GM12878 (cell line): Measurements from ENCODE around the gene FBXL16. TPM values are rescaled to one million over a fixed set of nuclear protein-coding genes. Genes with fewer than 3 reads are reported as not detected.
A peak's percentile ranks its signal among the peaks of the same experiment; 100 is the strongest.

Experiments
- ATAC-seq: fragments of 200-7000 bp; cut with Tn5 transposase; 3 replicates; pipeline ENCODE4 v1.9.1; 2020; ENCODE audit warnings: mild to moderate bottlenecking, moderate library complexity
- BruUV-seq: library from RNA; stranded (reverse); fragments of 400-500 nt; replicated peaks from 2 replicates; lab custom pipeline; 2021; lab: Mats Ljungman, UMichigan
- CTCF ChIA-PET: fragments of 300-600 bp; sonication (Branson Sonifier 250); formaldehyde crosslinking; extraction: SDS; loops from one replicate; lab custom pipeline; 2021; ENCODE audit warnings: inconsistent platforms; lab: Yijun Ruan, JAX
- POLR2A ChIA-PET: fragments of 350-600 bp; formaldehyde crosslinking; extraction: SDS; loops from one replicate; lab custom pipeline; 2021; ENCODE audit warnings: inconsistent platforms; lab: Charles Lee
- RAD21 ChIA-PET: fragments of 300-600 bp; sonication (Branson Sonifier 250); formaldehyde crosslinking; loops from one replicate; lab custom pipeline; 2023; ENCODE audit warnings: antibody characterized with exemption; ENCODE audit not compliant: unreplicated experiment; lab: Charles Lee
- SMC1A ChIA-PET: fragments of 300-600 bp; sonication (Branson Sonifier 250); formaldehyde crosslinking; loops from one replicate; lab custom pipeline; 2023; ENCODE audit not compliant: unreplicated experiment, uncharacterized antibody; lab: Charles Lee
- DNase-seq: peaks from one replicate; pipeline ENCODE4 v3.0.0-alpha.2; 2011; ENCODE audit warnings: low read depth, low spot score
- FAIRE-seq: peaks from 3 replicates; lab custom pipeline; 2011; peaks lifted over from hg19 to GRCh38; lab: Jason Lieb, UNC
- H2AFZ ChIP-seq: 2 replicates; pipeline ENCODE4 v1.6.0; 2011; ENCODE audit warnings: low read depth, low read length, control low read depth; ENCODE audit not compliant: control insufficient read depth
- H3K27ac ChIP-seq: 2 replicates; pipeline ENCODE4 v1.5.1; 2011; ENCODE audit warnings: control low read depth; ENCODE audit not compliant: control insufficient read depth, insufficient read depth
- H3K27me3 ChIP-seq, 2 experiments: replicated peaks in 1 of 2; 2 replicates each; pipeline versions ENCODE4 v1.6.0 to v1.6.1; 2011; ENCODE audit warnings: low read length in 1 of 2; ENCODE audit not compliant: control insufficient read depth in 2 of 2, insufficient read depth in 2 of 2
- H3K36me3 ChIP-seq, 2 experiments: 2 replicates each; pipeline ENCODE4 v1.5.1; 2011; ENCODE audit warnings: low read length in 1 of 2; ENCODE audit not compliant: control insufficient read depth in 2 of 2, insufficient read depth in 2 of 2
- H3K4me1 ChIP-seq: 2 replicates; pipeline ENCODE4 v1.6.1; 2011; ENCODE audit warnings: mild to moderate bottlenecking, low read length, moderate library complexity, mixed read lengths; ENCODE audit not compliant: control insufficient read depth, insufficient read depth
- H3K4me2 ChIP-seq: 2 replicates; pipeline ENCODE4 v1.6.0; 2011; ENCODE audit warnings: control low read depth; ENCODE audit not compliant: control insufficient read depth, insufficient read depth
- H3K4me3 ChIP-seq: fragments of 200-600 bp; sonication (generic); 2 replicates; pipeline ENCODE4 v1.5.1; 2016
- H3K79me2 ChIP-seq: 2 replicates; pipeline ENCODE4 v1.6.0; 2011; ENCODE audit warnings: low read length; ENCODE audit not compliant: control insufficient read depth, insufficient read depth
- H3K9ac ChIP-seq: 2 replicates; pipeline ENCODE4 v1.8.0; 2011; ENCODE audit warnings: low read length, control low read depth, mixed read lengths; ENCODE audit not compliant: control insufficient read depth, insufficient read depth
- H3K9me3 ChIP-seq: replicated peaks from 3 replicates; pipeline ENCODE4 v1.5.1; 2011; ENCODE audit warnings: mild to moderate bottlenecking, low read length; ENCODE audit not compliant: control insufficient read depth, insufficient read depth
- H4K20me1 ChIP-seq: 2 replicates; pipeline ENCODE4 v1.6.0; 2011; ENCODE audit not compliant: control insufficient read depth, insufficient read depth
- ATF2 ChIP-seq: IDR thresholded peaks from 2 replicates; pipeline ENCODE4 v1.6.1; 2012; ENCODE audit warnings: low read length, inconsistent platforms
- BMI1 ChIP-seq: fragments of 450-650 bp; IDR thresholded peaks from 2 replicates; pipeline ENCODE4 v1.6.1; 2016; ENCODE audit warnings: mild to moderate bottlenecking, moderate library complexity, borderline replicate concordance
- CREM ChIP-seq: IDR thresholded peaks from 2 replicates; pipeline ENCODE4 v1.6.1; 2014; ENCODE audit warnings: antibody characterized with exemption, low read depth
- KLF5 ChIP-seq: fragments of 450-650 bp; IDR thresholded peaks from 2 replicates; pipeline ENCODE4 v1.6.1; 2014; ENCODE audit warnings: mild to moderate bottlenecking; ENCODE audit not compliant: partially characterized antibody
- POLR2A ChIP-seq: IDR thresholded peaks from 2 replicates; pipeline ENCODE4 v1.6.1; 2011; ENCODE audit warnings: low read depth, mild to moderate bottlenecking, low read length
- PRDM15 ChIP-seq: fragments of 450-650 bp; formaldehyde crosslinking; IDR thresholded peaks from 2 replicates; pipeline ENCODE4 v1.4.0; 2020; ENCODE audit warnings: mild to moderate bottlenecking, moderate library complexity
- SIN3A ChIP-seq: IDR thresholded peaks from 2 replicates; pipeline ENCODE4 v1.6.1; 2012; ENCODE audit warnings: low read depth, low read length, improper control_type of control experiment
- STAT3 ChIP-seq: IDR thresholded peaks from 2 replicates; pipeline ENCODE4 v1.6.1; 2011; ENCODE audit warnings: low read depth, low read length, improper control_type of control experiment
- ZNF274 ChIP-seq: IDR thresholded peaks from one replicate; pipeline ENCODE4 v1.8.0; 2011; ENCODE audit not compliant: insufficient read length, insufficient read depth
- WGBS: methylation state at CpG from one replicate; pipeline ENCODE4 v1.1.6; 2016; ENCODE audit warnings: low lambda C conversion rate; ENCODE audit not compliant: insufficient replicate concordance, insufficient coverage; ENCODE audit errors: missing lambda C conversion rate; 5-methylcytosine and 5-hydroxymethylcytosine counted together
- in situ Hi-C: fragments of 300-500 bp; cut with MboI; formaldehyde crosslinking; loops from 9 replicates; pipeline ENCODE4 v1.14.3; 2018; ENCODE audit warnings: mixed read lengths
- intact Hi-C: fragments of 100-400 bp; cut with micrococcal nuclease; formaldehyde crosslinking; loops from one replicate; pipeline ENCODE4 v1.14.2; 2022; ENCODE audit not compliant: unreplicated experiment
- polyA plus RNA-seq, 11 experiments: library from polyadenylated mRNA; depleted of rRNA in 4 of 11; unstranded in 6 of 11; stranded (reverse) in 5 of 11; fragments of >200 nt; fragmentation: Nextera tagmentation in 4 of 11; fragmentation: Illumina TruSeq in 1 of 11; extraction: Ambion mirVana in 4 of 11; extraction: Trizol in 1 of 11; gene quantifications; 1 replicate in 1 of 11; 2 replicates in 10 of 11; pipeline versions ENCODE4 v1.2.1 to v1.2.3, GENCODE V29; 2011 to 2016; ENCODE audit warnings: inconsistent platforms in 2 of 11, missing spikeins in 2 of 11, low read depth in 1 of 11
- total RNA-seq, 4 experiments: library from RNA; depleted of rRNA in 3 of 4; stranded (reverse); fragments of >200 nt in 3 of 4; fragmentation: Illumina TruSeq in 1 of 4; extraction: Trizol in 1 of 4; gene quantifications; 2 replicates each; pipeline versions ENCODE4 v1.2.1 to v1.2.3, GENCODE V29; 2013 to 2021
- TF ChIP-seq, protein P1 (sequence below): fragments of 450-650 bp; IDR thresholded peaks from 2 replicates; pipeline ENCODE4 v1.6.1; 2017; ENCODE audit warnings: borderline replicate concordance
- TF ChIP-seq, protein P2 (sequence below): IDR thresholded peaks from 2 replicates; pipeline ENCODE4 v1.6.1; 2011; ENCODE audit warnings: low read depth, mild to moderate bottlenecking, low read length, moderate library complexity, borderline replicate concordance; ENCODE audit errors: extremely low read depth
- TF ChIP-seq, protein P3 (sequence below): fragments of 450-650 bp; IDR thresholded peaks from 2 replicates; pipeline ENCODE4 v1.6.1; 2018; ENCODE audit warnings: mild to moderate bottlenecking, low read depth, moderate library complexity; ENCODE audit not compliant: partially characterized antibody

The FBXL16 gene
- total and polyA plus RNA-seq, 10 of the 15 experiments (the other 5 are each of a cell fraction or from before 2014, with no cell fraction given): 0.13 to 1.4 (median 0.24) TPM

DNA sequence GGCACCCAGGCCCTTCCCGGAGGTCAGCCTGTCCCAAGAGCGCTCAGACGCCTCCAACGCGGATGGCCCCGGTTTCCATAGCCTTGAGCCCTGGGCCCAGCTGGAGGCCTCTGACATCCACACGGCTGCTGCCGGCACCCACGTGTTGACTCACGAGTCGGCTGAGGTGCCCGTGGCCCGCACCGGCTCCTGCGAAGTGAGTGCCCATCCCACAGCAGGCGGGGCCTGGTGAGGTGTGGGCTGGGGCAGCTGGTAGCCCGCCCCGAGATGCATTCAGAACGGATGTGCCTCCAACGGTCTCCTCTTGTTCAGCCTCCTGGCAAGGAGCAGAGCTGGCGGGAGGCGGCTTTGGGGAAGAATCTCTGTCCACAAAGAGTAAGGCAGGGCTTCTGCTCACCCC is 53.8 kb downstream of the FBXL16 start (continued):
- TF ChIP-seq PRDM15 (CRISPR knock-in tag) (no peak), KLF5 (no peak), POLR2A (no peak), ZNF274 (no peak)
- TF ChIP-seq, protein P1, sequence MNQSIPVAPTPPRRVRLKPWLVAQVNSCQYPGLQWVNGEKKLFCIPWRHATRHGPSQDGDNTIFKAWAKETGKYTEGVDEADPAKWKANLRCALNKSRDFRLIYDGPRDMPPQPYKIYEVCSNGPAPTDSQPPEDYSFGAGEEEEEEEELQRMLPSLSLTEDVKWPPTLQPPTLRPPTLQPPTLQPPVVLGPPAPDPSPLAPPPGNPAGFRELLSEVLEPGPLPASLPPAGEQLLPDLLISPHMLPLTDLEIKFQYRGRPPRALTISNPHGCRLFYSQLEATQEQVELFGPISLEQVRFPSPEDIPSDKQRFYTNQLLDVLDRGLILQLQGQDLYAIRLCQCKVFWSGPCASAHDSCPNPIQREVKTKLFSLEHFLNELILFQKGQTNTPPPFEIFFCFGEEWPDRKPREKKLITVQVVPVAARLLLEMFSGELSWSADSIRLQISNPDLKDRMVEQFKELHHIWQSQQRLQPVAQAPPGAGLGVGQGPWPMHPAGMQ: no peak
- TF ChIP-seq, protein P2, sequence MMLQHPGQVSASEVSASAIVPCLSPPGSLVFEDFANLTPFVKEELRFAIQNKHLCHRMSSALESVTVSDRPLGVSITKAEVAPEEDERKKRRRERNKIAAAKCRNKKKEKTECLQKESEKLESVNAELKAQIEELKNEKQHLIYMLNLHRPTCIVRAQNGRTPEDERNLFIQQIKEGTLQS: no peak

DNA sequence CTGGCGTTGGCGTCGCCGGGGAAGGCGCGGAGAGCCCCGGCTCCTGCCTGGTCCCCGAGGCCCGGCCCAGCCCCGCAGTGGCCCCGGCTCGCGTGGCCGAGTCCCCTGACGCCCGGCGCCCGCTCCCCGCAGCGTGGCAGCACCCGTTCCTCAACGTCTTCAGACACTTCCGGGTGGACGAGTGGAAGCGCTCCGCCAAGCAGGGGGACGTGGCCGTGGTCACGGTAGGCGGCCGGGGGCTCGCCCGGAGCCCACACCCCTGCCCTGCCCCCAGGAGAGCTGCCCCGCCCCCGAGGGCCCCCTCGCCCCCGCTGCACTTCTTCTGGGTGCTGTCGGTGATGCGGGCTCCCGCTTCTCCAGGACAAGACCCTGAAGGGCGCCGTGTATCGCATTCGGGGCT is 56.0 kb downstream of the FBXL16 start:
- 3% methylated on average over 19 of the region's 44 CpGs for WGBS
- in situ Hi-C loops (no loop called here), intact Hi-C loops (no loop called here)
- Histone ChIP-seq H3K4me1 (peaks cover 9% of the 10 kb centered on the region), H3K27me3 (no peaks in the 10 kb centered on the region), H3K9ac (peak overlapping the region; percentile 92), H3K36me3 (peaks cover 0 to 3% of the 10 kb centered on the region in 2 experiments; a peak in 2 of 4 replicates), H3K27ac (peak overlapping the region; percentile 80), H3K79me2 (peaks cover 19% of the 10 kb centered on the region), H3K4me3 (peak overlapping the region; percentile 70), H3K9me3 (no peaks in the 10 kb centered on the region), H4K20me1 (no peaks in the 10 kb centered on the region), H3K4me2 (peak overlapping the region; percentile 92), H2AFZ (peak overlapping the region; percentile 76)
- DNase-seq: no peak
- SMC1A ChIA-PET: no interaction called here
- no TSS peak for BruUV-seq
- ATAC-seq: peak; percentile 22
- no peak for FAIRE-seq
- POLR2A ChIA-PET: interaction anchor here (1.0 to 1.2 kb wide), 2 partner anchors 13 to 19 kb away, joined by 3 to 4 read pairs; partner anchors contain the start of genes METTL26 and RHOT2
- RAD21 ChIA-PET: interaction anchor here (3.4 kb wide), 1 partner anchor 13 kb away, joined by 13 read pairs; the partner anchor contains the start of gene METTL26
- CTCF ChIA-PET: interaction anchor here (2.4 to 3.1 kb wide), 2 partner anchors 13 to 18 kb away, joined by 11 read pairs; partner anchors contain the start of genes METTL26 and RHOT2
- TF ChIP-seq BMI1: no peak
- TF ChIP-seq STAT3: no peak
- no peak for TF ChIP-seq ATF2
- no peak for TF ChIP-seq SIN3A
- no peak for TF ChIP-seq CREM
- TF ChIP-seq, protein P3, sequence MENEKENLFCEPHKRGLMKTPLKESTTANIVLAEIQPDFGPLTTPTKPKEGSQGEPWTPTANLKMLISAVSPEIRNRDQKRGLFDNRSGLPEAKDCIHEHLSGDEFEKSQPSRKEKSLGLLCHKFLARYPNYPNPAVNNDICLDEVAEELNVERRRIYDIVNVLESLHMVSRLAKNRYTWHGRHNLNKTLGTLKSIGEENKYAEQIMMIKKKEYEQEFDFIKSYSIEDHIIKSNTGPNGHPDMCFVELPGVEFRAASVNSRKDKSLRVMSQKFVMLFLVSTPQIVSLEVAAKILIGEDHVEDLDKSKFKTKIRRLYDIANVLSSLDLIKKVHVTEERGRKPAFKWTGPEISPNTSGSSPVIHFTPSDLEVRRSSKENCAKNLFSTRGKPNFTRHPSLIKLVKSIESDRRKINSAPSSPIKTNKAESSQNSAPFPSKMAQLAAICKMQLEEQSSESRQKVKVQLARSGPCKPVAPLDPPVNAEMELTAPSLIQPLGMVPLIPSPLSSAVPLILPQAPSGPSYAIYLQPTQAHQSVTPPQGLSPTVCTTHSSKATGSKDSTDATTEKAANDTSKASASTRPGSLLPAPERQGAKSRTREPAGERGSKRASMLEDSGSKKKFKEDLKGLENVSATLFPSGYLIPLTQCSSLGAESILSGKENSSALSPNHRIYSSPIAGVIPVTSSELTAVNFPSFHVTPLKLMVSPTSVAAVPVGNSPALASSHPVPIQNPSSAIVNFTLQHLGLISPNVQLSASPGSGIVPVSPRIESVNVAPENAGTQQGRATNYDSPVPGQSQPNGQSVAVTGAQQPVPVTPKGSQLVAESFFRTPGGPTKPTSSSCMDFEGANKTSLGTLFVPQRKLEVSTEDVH: no peak
